Uterus (tissue), 2 donors: ENCODE results near the gene CHCHD1.

Source experiments
- POLR2A ChIP-seq, 2 donors: fragments of 450-650 bp; IDR thresholded peaks; one replicate each; pipeline ENCODE4 v1.6.1; 2016; ENCODE audit warnings: antibody characterized with exemption in 2 of 2, mild to moderate bottlenecking in 1 of 2, moderate library complexity in 1 of 2
- TF ChIP-seq, protein P1 (sequence below), 4 experiments: fragments of 200-600 bp in 2 of 4; fragments of 450-650 bp in 2 of 4; sonication (generic) in 2 of 4; IDR thresholded peaks; one replicate each; pipeline ENCODE4 v1.5.1; 2016 to 2019; ENCODE audit warnings: antibody characterized with exemption in 4 of 4, mild to moderate bottlenecking in 2 of 4, moderate library complexity in 1 of 4

DNA sequence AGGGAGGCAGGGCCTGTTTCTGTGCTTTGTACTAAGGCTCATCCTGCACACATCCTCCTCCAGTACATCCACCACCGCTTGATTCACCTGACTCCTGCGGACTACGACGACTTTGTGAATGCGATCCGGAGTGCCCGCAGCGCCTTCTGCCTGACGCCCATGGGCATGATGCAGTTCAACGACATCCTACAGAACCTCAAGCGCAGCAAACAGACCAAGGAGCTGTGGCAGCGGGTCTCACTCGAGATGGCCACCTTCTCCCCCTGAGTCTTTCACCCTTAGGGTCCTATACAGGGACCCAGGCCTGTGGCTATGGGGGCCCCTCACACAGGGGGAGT lies 19.4 kb downstream of the CHCHD1 start:
- TF ChIP-seq, protein P1, sequence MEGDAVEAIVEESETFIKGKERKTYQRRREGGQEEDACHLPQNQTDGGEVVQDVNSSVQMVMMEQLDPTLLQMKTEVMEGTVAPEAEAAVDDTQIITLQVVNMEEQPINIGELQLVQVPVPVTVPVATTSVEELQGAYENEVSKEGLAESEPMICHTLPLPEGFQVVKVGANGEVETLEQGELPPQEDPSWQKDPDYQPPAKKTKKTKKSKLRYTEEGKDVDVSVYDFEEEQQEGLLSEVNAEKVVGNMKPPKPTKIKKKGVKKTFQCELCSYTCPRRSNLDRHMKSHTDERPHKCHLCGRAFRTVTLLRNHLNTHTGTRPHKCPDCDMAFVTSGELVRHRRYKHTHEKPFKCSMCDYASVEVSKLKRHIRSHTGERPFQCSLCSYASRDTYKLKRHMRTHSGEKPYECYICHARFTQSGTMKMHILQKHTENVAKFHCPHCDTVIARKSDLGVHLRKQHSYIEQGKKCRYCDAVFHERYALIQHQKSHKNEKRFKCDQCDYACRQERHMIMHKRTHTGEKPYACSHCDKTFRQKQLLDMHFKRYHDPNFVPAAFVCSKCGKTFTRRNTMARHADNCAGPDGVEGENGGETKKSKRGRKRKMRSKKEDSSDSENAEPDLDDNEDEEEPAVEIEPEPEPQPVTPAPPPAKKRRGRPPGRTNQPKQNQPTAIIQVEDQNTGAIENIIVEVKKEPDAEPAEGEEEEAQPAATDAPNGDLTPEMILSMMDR (IDR thresholded peaks at IDR 0.05), result no peak
- no peak for TF ChIP-seq POLR2A (IDR thresholded peaks at IDR 0.05)
